ENCODE results near the gene DNAJC27. TPM values are rescaled to one million over a fixed set of nuclear protein-coding genes. Genes with fewer than 3 reads are reported as not detected.
A peak's percentile ranks its signal among the peaks of the same experiment; 100 is the strongest.

The DNAJC27 gene
- total and polyA plus RNA-seq, 2 of the 13 experiments (the other 11 are each of a cell fraction or from before 2014, with no cell fraction given), result 3.1 to 3.7 TPM

DNA sequence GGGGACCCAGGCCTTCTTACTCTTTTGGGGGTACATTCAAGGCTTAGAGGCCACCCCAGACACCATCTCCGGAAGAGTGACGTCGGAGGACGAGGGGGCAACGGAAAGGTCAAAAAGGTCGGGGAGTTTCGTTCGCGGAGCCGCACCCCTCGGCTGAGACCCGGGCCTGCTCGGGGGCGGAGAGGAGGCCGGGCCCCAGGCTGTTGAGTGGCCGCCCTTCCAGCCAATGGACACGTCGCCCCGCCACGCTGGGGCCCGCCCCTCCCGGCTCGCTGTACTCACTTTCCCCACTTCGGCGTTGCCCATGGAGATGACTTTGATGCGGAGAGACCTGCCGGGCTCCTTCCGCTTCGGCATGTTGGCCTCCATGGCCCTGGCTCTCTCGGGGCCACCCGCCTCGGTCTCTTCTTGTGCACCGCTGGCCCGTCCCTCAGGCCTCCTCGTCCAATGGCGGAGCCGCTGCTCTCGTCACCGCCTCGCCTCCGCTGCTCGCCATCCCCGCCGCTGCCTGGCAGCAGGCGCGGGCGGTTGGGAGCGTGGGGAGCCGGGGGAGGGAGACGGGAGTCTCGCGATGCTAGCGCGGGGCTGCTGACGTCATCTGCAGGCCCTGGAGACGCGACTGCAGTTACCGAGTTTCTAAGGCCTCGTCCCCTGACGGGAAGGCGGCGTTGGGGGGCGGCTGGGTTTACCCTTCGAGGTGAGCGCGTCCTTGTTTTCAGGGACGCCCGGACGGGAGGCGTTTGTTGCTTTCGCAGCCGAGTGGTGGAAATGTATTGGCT, at the start of gene DNAJC27 (continued):
- TF ChIP-seq ZBTB40 (IDR thresholded peaks at IDR 0.05) (no peak), ZBTB40 (CRISPR knock-in tag; IDR thresholded peaks at IDR 0.05) (no peak), TRIM24 (CRISPR knock-in tag; IDR thresholded peaks at IDR 0.05) (no peak), RBM22 (optimal IDR thresholded peaks at IDR 0.05; ENCODE audit: low read length) (no peak), STAT5B (CRISPR knock-in tag; IDR thresholded peaks at IDR 0.05) (0 out of 2 replicates have a peak, but pooled peaks have one; percentile 42), KMT2A (CRISPR knock-in tag; IDR thresholded peaks at IDR 0.05) (peak; percentile 94), MXI1 (IDR thresholded peaks at IDR 0.05; ENCODE audit: borderline replicate concordance, low read depth, low read length) (peak; percentile 94), SP4 (CRISPR knock-in tag; IDR thresholded peaks at IDR 0.05) (peak; percentile 95), MTERF4 (CRISPR knock-in tag; IDR thresholded peaks at IDR 0.05) (no peak; the same call in 1 of the 2 replicates), ZIK1 (CRISPR knock-in tag; IDR thresholded peaks at IDR 0.05; ENCODE audit: borderline replicate concordance, low read depth) (peak; percentile 79; the same call in 1 of the 2 replicates), SOX5 (CRISPR knock-in tag; IDR thresholded peaks at IDR 0.05; ENCODE audit: borderline replicate concordance) (peak; percentile 70), RBFOX2 (IDR thresholded peaks at IDR 0.05; ENCODE audit: low read depth, low read length) (peak; percentile 96), ZNF446 (CRISPR knock-in tag; IDR thresholded peaks at IDR 0.05) (no peak), SMC3 (IDR thresholded peaks at IDR 0.05; ENCODE audit: low read length) (no peak)
- TF ChIP-seq, protein P1, sequence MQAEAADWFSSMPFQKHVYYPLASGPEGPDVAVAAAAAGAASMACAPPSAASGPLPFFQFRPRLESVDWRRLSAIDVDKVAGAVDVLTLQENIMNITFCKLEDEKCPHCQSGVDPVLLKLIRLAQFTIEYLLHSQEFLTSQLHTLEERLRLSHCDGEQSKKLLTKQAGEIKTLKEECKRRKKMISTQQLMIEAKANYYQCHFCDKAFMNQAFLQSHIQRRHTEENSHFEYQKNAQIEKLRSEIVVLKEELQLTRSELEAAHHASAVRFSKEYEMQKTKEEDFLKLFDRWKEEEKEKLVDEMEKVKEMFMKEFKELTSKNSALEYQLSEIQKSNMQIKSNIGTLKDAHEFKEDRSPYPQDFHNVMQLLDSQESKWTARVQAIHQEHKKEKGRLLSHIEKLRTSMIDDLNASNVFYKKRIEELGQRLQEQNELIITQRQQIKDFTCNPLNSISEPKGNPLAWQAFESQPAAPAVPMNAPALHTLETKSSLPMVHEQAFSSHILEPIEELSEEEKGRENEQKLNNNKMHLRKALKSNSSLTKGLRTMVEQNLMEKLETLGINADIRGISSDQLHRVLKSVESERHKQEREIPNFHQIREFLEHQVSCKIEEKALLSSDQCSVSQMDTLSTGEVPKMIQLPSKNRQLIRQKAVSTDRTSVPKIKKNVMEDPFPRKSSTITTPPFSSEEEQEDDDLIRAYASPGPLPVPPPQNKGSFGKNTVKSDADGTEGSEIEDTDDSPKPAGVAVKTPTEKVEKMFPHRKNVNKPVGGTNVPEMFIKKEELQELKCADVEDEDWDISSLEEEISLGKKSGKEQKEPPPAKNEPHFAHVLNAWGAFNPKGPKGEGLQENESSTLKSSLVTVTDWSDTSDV (CRISPR knock-in tag; IDR thresholded peaks at IDR 0.05), result 0 out of 2 replicates have a peak, but pooled peaks have one; percentile 7
- TF ChIP-seq, protein P2, sequence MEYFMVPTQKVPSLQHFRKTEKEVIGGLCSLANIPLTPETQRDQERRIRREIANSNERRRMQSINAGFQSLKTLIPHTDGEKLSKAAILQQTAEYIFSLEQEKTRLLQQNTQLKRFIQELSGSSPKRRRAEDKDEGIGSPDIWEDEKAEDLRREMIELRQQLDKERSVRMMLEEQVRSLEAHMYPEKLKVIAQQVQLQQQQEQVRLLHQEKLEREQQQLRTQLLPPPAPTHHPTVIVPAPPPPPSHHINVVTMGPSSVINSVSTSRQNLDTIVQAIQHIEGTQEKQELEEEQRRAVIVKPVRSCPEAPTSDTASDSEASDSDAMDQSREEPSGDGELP (IDR thresholded peaks at IDR 0.05; ENCODE audit: borderline replicate concordance, low read depth), result peak; percentile 47; the same call in 1 of the 2 replicates
